PFSK-1 (cell line): ENCODE measurements around the gene G0S2.

Source experiments
- FOXP2 ChIP-seq: optimal IDR thresholded peaks from 2 replicates; pipeline ENCODE3; 2011; ENCODE audit warnings: borderline replicate concordance, control low read depth, inconsistent platforms; ENCODE audit not compliant: insufficient read depth; ENCODE audit errors: extremely low read length, extremely low read depth
- POLR2AphosphoS5 ChIP-seq: IDR thresholded peaks from 2 replicates; pipeline ENCODE4 v1.6.1; 2012; ENCODE audit warnings: low read depth, mild to moderate bottlenecking, control low read depth, low read length, moderate library complexity
- SIN3A ChIP-seq: IDR thresholded peaks from 2 replicates; pipeline ENCODE4 v1.6.1; 2012; ENCODE audit warnings: mild to moderate bottlenecking, low read length, moderate library complexity, borderline replicate concordance; ENCODE audit not compliant: insufficient read depth
- TF ChIP-seq, protein P1 (sequence below), 2 experiments: IDR thresholded peaks; 2 replicates each; pipeline versions ENCODE4 v1.6.1 to v1.8.0; 2011 to 2012; ENCODE audit warnings: low read depth in 2 of 2, low read length in 2 of 2, control low read depth in 1 of 2, inconsistent platforms in 1 of 2, mild to moderate bottlenecking in 1 of 2, moderate library complexity in 1 of 2; ENCODE audit not compliant: insufficient read depth in 1 of 2

DNA sequence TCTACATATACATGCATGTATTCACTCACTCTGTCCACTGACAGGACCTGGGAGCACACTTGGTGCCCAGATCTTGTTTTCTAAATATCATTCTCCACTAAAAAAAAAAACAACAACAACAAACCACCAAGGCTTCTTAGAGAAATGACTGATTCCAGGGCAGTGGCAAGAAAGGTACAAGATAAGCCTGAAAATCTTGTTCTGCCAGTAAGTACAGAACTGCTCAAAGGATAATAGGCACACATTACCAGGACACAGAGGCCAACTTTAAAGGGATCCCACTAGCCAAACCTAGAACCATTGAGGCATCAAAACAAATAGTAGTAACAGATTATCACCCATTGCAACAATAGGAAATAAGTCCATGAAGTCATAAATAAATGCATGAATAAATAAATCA is 40.1 kb downstream of the G0S2 start:
- no peak for TF ChIP-seq POLR2AphosphoS5
- no peak for TF ChIP-seq SIN3A
- TF ChIP-seq, protein P1, sequence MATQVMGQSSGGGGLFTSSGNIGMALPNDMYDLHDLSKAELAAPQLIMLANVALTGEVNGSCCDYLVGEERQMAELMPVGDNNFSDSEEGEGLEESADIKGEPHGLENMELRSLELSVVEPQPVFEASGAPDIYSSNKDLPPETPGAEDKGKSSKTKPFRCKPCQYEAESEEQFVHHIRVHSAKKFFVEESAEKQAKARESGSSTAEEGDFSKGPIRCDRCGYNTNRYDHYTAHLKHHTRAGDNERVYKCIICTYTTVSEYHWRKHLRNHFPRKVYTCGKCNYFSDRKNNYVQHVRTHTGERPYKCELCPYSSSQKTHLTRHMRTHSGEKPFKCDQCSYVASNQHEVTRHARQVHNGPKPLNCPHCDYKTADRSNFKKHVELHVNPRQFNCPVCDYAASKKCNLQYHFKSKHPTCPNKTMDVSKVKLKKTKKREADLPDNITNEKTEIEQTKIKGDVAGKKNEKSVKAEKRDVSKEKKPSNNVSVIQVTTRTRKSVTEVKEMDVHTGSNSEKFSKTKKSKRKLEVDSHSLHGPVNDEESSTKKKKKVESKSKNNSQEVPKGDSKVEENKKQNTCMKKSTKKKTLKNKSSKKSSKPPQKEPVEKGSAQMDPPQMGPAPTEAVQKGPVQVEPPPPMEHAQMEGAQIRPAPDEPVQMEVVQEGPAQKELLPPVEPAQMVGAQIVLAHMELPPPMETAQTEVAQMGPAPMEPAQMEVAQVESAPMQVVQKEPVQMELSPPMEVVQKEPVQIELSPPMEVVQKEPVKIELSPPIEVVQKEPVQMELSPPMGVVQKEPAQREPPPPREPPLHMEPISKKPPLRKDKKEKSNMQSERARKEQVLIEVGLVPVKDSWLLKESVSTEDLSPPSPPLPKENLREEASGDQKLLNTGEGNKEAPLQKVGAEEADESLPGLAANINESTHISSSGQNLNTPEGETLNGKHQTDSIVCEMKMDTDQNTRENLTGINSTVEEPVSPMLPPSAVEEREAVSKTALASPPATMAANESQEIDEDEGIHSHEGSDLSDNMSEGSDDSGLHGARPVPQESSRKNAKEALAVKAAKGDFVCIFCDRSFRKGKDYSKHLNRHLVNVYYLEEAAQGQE (IDR thresholded peaks at IDR 0.05; ENCODE audit: insufficient read depth in 1 of 2, low read depth in 2 of 2, low read length in 2 of 2) = no peak
- no peak for TF ChIP-seq FOXP2
